Uterus (tissue), 2 donors: Measurements from ENCODE around the gene SH3GL2.

ENCODE experiments used
- POLR2A ChIP-seq, 2 donors: fragments of 450-650 bp; IDR thresholded peaks; one replicate each; pipeline ENCODE4 v1.6.1; 2016; ENCODE audit warnings: antibody characterized with exemption in 2 of 2, mild to moderate bottlenecking in 1 of 2, moderate library complexity in 1 of 2
- TF ChIP-seq, protein P1 (sequence below), 4 experiments: fragments of 200-600 bp in 2 of 4; fragments of 450-650 bp in 2 of 4; sonication (generic) in 2 of 4; IDR thresholded peaks; one replicate each; pipeline ENCODE4 v1.5.1; 2016 to 2019; ENCODE audit warnings: antibody characterized with exemption in 4 of 4, mild to moderate bottlenecking in 2 of 4, moderate library complexity in 1 of 4

DNA sequence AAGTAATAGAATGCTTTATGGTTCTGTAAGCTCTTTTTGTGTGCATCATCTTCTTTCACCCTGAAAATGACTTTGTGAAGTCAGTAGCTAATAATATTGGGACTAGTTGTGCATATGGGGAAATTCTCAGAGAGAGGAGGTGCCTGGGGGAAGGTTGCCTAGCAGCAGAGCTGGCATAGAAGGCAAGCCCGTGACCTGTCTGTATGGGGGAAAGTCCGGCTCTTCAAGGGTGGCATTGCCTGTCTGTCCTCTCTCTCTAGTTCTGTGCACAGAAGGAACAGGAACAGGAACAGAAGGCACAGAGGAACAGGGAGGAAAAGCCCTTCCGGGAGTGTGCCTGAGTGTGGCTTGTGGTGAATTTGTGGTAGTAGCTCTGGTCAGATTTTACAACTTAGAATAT lies 33.1 kb downstream of the SH3GL2 start:
- no peak for TF ChIP-seq POLR2A (IDR thresholded peaks at IDR 0.05)
- TF ChIP-seq, protein P1, sequence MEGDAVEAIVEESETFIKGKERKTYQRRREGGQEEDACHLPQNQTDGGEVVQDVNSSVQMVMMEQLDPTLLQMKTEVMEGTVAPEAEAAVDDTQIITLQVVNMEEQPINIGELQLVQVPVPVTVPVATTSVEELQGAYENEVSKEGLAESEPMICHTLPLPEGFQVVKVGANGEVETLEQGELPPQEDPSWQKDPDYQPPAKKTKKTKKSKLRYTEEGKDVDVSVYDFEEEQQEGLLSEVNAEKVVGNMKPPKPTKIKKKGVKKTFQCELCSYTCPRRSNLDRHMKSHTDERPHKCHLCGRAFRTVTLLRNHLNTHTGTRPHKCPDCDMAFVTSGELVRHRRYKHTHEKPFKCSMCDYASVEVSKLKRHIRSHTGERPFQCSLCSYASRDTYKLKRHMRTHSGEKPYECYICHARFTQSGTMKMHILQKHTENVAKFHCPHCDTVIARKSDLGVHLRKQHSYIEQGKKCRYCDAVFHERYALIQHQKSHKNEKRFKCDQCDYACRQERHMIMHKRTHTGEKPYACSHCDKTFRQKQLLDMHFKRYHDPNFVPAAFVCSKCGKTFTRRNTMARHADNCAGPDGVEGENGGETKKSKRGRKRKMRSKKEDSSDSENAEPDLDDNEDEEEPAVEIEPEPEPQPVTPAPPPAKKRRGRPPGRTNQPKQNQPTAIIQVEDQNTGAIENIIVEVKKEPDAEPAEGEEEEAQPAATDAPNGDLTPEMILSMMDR (IDR thresholded peaks at IDR 0.05), result no peak
